ENCODE data around the gene CGREF1.

DNA sequence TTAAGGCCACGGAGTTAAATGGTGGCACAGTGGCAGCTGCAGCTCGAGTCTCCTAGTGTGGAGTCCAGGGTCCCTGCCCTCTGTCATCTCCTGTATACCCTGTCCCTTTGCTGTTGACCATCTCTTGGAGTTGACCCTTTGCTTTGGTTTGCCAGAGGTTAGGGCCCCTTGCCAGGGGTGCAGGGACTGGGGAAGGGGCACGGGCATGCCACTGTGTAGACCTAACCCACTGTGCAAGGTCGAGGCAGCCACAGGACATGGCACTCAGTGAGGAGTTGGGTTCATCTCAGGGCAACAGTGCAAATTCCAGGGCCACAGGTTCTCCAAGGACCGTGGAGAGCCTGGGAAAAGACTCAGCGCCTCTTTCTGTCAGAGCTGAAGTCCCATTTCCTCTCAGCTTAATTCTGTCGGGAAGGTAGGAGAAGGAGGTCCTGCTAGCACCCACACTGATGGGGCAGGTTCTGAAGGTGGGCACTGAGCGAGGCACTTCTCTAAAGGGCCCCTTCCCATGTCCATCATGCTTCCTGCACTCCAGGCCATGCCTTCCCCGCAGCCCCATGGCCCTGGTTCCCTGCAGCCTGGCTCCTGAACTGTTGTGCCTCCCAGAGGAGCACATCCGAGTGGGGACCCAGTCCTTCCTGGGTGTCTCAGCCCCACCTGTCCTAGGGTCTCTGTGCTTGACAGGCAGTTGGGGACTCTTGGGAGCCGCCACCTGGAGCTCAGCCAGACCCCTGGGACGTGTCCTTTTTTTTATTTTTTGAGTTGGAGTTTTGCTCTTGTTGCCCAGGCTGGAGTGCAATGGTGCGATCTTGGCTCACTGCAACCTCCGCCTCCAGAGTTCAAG is 29.6 kb downstream of the CGREF1 start:
- TF ChIP-seq CTCF (conservative IDR thresholded peaks at IDR 0.05; ENCODE audit: low read depth, low read length) (no peak), EZH2 (IDR thresholded peaks at IDR 0.05; ENCODE audit: low read length, unreplicated experiment) (no peak), EZH2phosphoT487 (IDR thresholded peaks at IDR 0.05; ENCODE audit: borderline replicate concordance, low read length) (no peak)

All from PC-3 (cell line).